Right lobe of liver (tissue), 6 donors: ENCODE data around the gene CACNA1C. TPM values are rescaled to one million over a fixed set of nuclear protein-coding genes. Genes with fewer than 3 reads are reported as not detected.

Experiments used
- ATAC-seq, 4 donors: fragments of 200-7000 bp; cut with Tn5 transposase; one replicate each; pipeline ENCODE4 v1.9.1; 2020; ENCODE audit warnings: mild to moderate bottlenecking in 4 of 4, moderate library complexity in 4 of 4
- DNase-seq, 3 donors: peaks; one replicate each; pipeline ENCODE4 v3.0.0-alpha.2; 2020
- H3K27ac ChIP-seq, 3 donors: fragments of 200-600 bp; one replicate each; pipeline ENCODE4 v1.8.0; 2022
- H3K27me3 ChIP-seq, 2 donors: fragments of 200-600 bp; one replicate each; pipeline ENCODE4 v1.8.0; 2022
- H3K36me3 ChIP-seq, 4 donors: fragments of 200-600 bp; sonication (generic) in 1 of 4; one replicate each; pipeline versions ENCODE4 v1.5.1 to v1.8.0; 2017 to 2022; ENCODE audit warnings: control low read depth in 1 of 4
- H3K4me1 ChIP-seq, 4 donors: fragments of 200-600 bp; sonication (generic) in 1 of 4; one replicate each; pipeline versions ENCODE4 v1.5.1 to v1.8.0; 2017 to 2022; ENCODE audit warnings: control low read depth in 1 of 4
- H3K4me3 ChIP-seq, 3 donors: fragments of 200-600 bp; one replicate each; pipeline ENCODE4 v1.8.0; 2022
- H3K9me3 ChIP-seq, 4 donors: fragments of 200-600 bp; sonication (generic) in 1 of 4; one replicate each; pipeline versions ENCODE4 v1.5.1 to v1.8.0; 2017 to 2022; ENCODE audit warnings: control low read depth in 1 of 4
- CTCF ChIP-seq, 4 donors: fragments of 200-600 bp in 3 of 4; fragments of 450-650 bp in 1 of 4; IDR thresholded peaks; one replicate each; pipeline versions ENCODE4 v1.5.1 to v1.8.0; 2016 to 2022; ENCODE audit warnings: antibody characterized with exemption in 4 of 4, mild to moderate bottlenecking in 2 of 4
- POLR2A ChIP-seq: fragments of 450-650 bp; IDR thresholded peaks from one replicate; pipeline ENCODE4 v1.6.1; 2017; ENCODE audit warnings: antibody characterized with exemption, mild to moderate bottlenecking
- WGBS: methylation state at CpG from one replicate; pipeline ENCODE4 v1.1.6; 2018; ENCODE audit warnings: low coverage, low lambda C conversion rate; ENCODE audit not compliant: insufficient coverage; ENCODE audit errors: missing lambda C conversion rate; 5-methylcytosine and 5-hydroxymethylcytosine counted together
- intact Hi-C, 2 donors: fragments of 100-400 bp; cut with DNase I; formaldehyde crosslinking; loops; one replicate each; pipeline versions ENCODE4 v1.11.2 to v1.14.1; 2022
- total RNA-seq, 6 experiments: library from RNA; depleted of rRNA in 2 of 6; stranded (reverse); fragments of >200 nt in 2 of 6; fragmentation: NEBNext Ultra II Directional in 3 of 6; extraction: Animal tissue kit (Norgen Biotek cat#: 25700) in 3 of 6; gene quantifications; one replicate each; pipeline versions ENCODE4 v1.1.0 to v1.2.4, GENCODE V29; 2016 to 2023
- donor health status: DM: no; HTN: yes; CAD: no.
- donor health status: DM: no; HTN: no; CAD: no.
- donor health status: DM: no; HTN: no; CAD: no.
- donor health status: DM: no; HTN: yes; CAD: no.
- donor health status: DM: no; HTN: yes; CAD: no.

Gene CACNA1C
- total RNA-seq, 6 experiments from 2014 or later: 0.18 to 1.0 (median 0.57) TPM

- Histone ChIP-seq H3K36me3 (no peaks in the 10 kb centered on the region), H3K27me3 (no peaks in the 10 kb centered on the region), H3K4me1 (no peaks in the 10 kb centered on the region), H3K9me3 (no peaks in the 10 kb centered on the region), H3K4me3 (no peak overlapping the region), H3K27ac (no peak overlapping the region)
- no peak for ATAC-seq
- DNase-seq: no peak
- intact Hi-C loops: no loop called here
- WGBS: 45% methylated on average over 4 of the region's 4 CpGs
- no peak for TF ChIP-seq POLR2A
- no peak for TF ChIP-seq CTCF (IDR thresholded peaks at IDR 0.05)
Observed at GRCh38 chr12:2334689-2335088, 281.9 kb downstream of the CACNA1C start.

GRCh38 chr12:2335109-2335508, 282.3 kb downstream of the CACNA1C start:
- Histone ChIP-seq H3K27me3 (no peaks in the 10 kb centered on the region), H3K27ac (no peak overlapping the region), H3K4me3 (no peak overlapping the region), H3K4me1 (no peaks in the 10 kb centered on the region), H3K9me3 (no peaks in the 10 kb centered on the region), H3K36me3 (no peaks in the 10 kb centered on the region)
- ATAC-seq: no peak
- 36% methylated on average over 3 of the region's 5 CpGs for WGBS
- no peak for DNase-seq
- intact Hi-C loops: no loop called here
- TF ChIP-seq CTCF (IDR thresholded peaks at IDR 0.05) (no peak), POLR2A (no peak)

- Histone ChIP-seq H3K27me3 (no peaks in the 10 kb centered on the region), H3K36me3 (no peaks in the 10 kb centered on the region), H3K9me3 (no peaks in the 10 kb centered on the region), H3K4me3 (no peak overlapping the region), H3K27ac (no peak overlapping the region), H3K4me1 (no peaks in the 10 kb centered on the region)
- ATAC-seq (no peak), DNase-seq (no peak)
- intact Hi-C loops: no loop called here
- no peak for TF ChIP-seq POLR2A
- TF ChIP-seq CTCF (IDR thresholded peaks at IDR 0.05): no peak
- 47% methylated on average over 3 of the region's 3 CpGs for WGBS
Observed at GRCh38 chr12:2335513-2335912, 282.7 kb downstream of the CACNA1C start.

- no peak for DNase-seq
- Histone ChIP-seq H3K36me3 (no peaks in the 10 kb centered on the region), H3K27ac (no peak overlapping the region), H3K4me3 (no peak overlapping the region), H3K9me3 (no peaks in the 10 kb centered on the region), H3K27me3 (no peaks in the 10 kb centered on the region), H3K4me1 (no peaks in the 10 kb centered on the region)
- no peak for ATAC-seq
- 40% methylated on average over 3 of the region's 3 CpGs for WGBS
- intact Hi-C loops: no loop called here
- TF ChIP-seq CTCF (IDR thresholded peaks at IDR 0.05): no peak
Observed at GRCh38 chr12:2335916-2336315, 283.1 kb downstream of the CACNA1C start.

GRCh38 chr12:2336409-2336829, 283.6 kb downstream of the CACNA1C start:
- H3K4me3 ChIP-seq: no peak overlapping the region
- no peaks in the 10 kb centered on the region for H3K27me3 ChIP-seq
- no peaks in the 10 kb centered on the region for H3K9me3 ChIP-seq
- no peaks in the 10 kb centered on the region for H3K4me1 ChIP-seq
- intact Hi-C loops: no loop called here
- no peak for TF ChIP-seq CTCF (IDR thresholded peaks at IDR 0.05)
- no peak for TF ChIP-seq POLR2A
- ATAC-seq: peak in 1 of 4 donors; percentile 32
- no peak for DNase-seq
- WGBS: 50% methylated on average over 1 of the region's 5 CpGs
- no peaks in the 10 kb centered on the region for H3K36me3 ChIP-seq
- H3K27ac ChIP-seq: no peak overlapping the region
